NCI-H226 (cell line): ENCODE measurements around the gene CAMTA2.

Source experiments
- DNase-seq: peaks from one replicate; pipeline ENCODE4 v3.0.0-alpha.2; 2015

CAMTA2 gene

GRCh38 chr17:4946312-4946976 lies 41.0 kb downstream of the CAMTA2 start:
- DNase-seq, result no peak

- no peak for DNase-seq
Observed at GRCh38 chr17:4945944-4946280, 41.6 kb downstream of the CAMTA2 start.

DNA sequence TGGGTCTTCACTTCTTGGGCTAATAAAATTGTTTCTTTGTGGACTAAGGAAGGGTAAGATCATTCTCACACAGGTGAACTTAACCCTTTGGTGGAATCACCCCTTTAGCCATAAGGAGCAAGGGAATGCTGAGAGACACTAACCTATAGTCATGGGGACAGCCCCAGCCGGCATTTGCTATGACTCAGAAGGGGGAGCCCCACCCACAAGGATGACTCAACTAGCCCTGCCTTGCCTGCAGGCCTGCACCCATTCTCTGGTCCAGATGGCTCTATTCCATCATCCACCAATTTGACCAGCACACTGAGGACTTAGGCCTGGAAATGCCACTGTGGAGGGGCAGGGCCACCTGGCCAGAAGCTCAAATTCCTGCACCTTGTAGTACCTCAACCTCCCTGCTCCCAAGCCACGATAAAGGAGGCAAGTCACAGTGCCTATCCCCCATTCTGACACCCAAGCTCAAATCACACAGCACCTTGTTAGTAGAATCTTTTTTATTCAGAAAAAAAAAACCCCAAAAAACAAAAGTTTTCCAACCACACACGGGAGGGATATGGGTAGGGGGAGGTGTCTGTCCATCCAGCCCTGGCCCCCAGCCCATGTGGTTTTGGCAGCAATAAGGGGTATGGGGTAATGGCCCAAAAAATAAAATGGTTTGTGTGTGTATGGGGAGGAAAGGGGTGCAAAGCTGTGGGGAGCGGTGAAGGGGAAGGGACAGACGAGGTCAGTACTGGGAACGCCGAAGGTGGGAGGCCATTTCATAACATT lies 42.1 kb downstream of the CAMTA2 start:
- DNase-seq, result peak; percentile 88

DNA sequence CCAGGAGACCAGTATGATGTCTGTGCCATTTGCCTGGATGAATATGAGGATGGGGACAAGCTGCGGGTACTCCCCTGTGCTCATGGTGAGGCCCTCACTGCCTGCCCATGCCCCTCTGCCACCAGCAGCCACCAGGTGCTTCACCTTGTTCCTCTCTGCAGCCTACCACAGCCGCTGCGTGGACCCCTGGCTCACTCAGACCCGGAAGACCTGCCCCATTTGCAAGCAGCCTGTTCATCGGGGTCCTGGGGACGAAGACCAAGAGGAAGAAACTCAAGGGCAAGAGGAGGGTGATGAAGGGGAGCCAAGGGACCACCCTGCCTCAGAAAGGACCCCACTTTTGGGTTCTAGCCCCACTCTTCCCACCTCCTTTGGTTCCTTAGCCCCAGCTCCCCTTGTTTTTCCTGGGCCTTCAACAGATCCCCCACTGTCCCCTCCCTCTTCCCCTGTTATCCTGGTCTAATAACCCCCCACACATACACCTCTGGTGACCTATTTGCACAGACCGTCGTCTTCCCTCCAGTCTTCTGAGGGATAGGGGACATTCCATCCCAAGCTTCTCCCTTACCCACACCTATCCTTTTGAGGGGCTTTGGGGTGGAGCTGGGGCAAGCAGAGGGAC lies 42.8 kb downstream of the CAMTA2 start:
- no peak for DNase-seq

GRCh38 chr17:4944163-4944553 lies 43.3 kb downstream of the CAMTA2 start:
- DNase-seq, result peak; percentile 81

DNA sequence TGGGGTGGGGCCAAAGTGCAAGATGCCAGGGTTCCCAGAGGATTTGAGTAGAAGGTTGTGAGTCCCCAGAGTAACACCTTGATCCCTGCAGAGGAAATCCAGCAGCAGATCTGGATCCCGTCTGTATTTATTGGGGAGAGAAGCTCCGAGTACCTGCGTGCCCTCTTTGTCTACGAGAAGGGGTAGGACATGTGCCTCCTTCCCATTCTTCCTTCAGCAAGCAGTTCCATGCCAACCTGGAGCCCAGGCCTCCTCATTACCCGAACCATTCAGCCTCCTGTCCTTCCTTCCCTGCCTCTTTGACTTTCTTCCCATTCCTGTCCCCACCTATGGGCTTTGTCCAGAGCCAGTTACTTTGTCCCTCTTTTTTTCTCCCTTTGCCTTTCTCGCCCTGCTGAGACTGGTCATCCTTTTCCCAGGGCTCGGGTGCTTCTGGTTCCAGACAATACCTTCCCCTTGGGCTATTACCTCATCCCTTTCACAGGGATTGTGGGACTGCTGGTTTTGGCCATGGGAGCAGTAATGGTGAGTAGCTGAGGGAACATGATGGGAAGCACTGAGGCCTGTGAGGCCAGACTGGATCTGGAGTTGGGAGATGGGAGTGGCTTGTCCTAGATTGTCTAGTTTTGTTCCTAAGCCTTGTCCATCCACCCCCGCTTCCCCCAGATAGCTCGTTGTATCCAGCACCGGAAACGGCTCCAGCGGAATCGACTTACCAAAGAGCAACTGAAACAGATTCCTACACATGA lies 44.5 kb downstream of the CAMTA2 start:
- no peak for DNase-seq

DNA sequence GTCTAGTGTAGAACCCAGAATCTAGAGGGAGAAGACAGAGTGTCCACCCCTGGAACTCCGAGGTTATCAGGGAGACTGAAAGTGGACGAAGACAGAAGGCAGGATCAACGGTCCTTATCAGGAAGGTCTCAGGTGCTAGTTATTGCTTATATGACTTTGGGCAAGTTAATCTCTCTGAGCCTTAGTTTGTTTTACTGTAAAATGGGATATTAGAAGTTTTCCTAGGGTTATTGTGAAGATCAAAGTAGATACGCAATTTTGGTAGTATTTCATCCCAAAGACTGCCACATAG lies 46.2 kb downstream of the CAMTA2 start:
- no peak for DNase-seq

- no peak for DNase-seq
Observed at GRCh38 chr17:4940555-4941318, 46.7 kb downstream of the CAMTA2 start.

GRCh38 chr17:4939796-4940554 lies 47.5 kb downstream of the CAMTA2 start, which contains the start of the genes RNF167 and SLC25A11:
TSS of gene RNF167 (plus strand) at chr17:4940268. CDS start at chr17:4940910, 642 bp downstream.
TSS of gene SLC25A11 (minus strand) at chr17:4940046. CDS start at chr17:4939910, 136 bp downstream.
- peak; percentile 98 for DNase-seq

GRCh38 chr17:4939546-4939795 lies 48.0 kb downstream of the CAMTA2 start:
- no peak for DNase-seq

- DNase-seq, result no peak
Observed at GRCh38 chr17:4938688-4939545, 48.6 kb downstream of the CAMTA2 start.

DNA sequence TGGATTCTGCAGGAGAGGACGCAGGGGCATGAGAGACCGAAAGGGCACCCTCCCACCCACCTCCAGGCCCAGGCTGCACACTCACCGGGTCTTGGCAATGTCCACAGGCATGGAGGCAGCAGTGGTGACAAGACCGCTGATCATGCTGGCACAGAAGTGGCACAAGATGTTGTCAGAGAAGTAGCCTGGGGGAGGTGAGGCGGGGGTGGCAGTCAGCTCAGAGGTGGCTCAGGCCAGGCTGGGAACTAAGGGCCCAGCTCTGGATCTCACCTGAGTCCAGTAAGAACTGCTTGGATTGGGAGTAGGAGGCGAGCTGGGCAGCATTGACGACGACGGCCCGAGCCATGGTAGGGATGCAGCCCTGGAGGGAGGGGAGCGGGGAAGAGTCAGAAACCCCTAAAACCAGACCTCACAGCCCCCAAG lies 49.4 kb downstream of the CAMTA2 start:
- DNase-seq, result no peak

GRCh38 chr17:4937553-4937952 lies 49.9 kb downstream of the CAMTA2 start:
- DNase-seq, result no peak

DNA sequence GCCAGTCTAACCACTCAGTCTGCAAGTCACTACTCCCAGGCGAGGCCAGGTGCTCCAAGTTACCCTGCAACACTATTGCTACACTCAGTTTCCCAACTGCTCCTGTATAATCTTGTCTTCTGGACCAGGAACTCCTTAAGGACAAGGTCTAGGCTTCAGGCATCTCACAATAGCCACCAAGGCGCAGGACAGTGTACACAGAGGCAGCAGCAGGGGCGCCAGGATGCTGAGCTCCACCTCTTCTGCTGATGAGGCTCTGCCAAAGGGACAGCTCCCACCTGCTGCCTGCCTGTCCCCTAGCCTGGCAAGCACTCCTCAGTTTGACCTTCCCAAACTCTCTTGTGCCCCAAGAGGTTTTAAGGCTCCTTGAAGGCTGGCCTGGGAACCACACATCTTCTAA lies 51.0 kb downstream of the CAMTA2 start:
- no peak for DNase-seq

- no peak for DNase-seq
Observed at GRCh38 chr17:4935650-4936049, 51.8 kb downstream of the CAMTA2 start.

DNA sequence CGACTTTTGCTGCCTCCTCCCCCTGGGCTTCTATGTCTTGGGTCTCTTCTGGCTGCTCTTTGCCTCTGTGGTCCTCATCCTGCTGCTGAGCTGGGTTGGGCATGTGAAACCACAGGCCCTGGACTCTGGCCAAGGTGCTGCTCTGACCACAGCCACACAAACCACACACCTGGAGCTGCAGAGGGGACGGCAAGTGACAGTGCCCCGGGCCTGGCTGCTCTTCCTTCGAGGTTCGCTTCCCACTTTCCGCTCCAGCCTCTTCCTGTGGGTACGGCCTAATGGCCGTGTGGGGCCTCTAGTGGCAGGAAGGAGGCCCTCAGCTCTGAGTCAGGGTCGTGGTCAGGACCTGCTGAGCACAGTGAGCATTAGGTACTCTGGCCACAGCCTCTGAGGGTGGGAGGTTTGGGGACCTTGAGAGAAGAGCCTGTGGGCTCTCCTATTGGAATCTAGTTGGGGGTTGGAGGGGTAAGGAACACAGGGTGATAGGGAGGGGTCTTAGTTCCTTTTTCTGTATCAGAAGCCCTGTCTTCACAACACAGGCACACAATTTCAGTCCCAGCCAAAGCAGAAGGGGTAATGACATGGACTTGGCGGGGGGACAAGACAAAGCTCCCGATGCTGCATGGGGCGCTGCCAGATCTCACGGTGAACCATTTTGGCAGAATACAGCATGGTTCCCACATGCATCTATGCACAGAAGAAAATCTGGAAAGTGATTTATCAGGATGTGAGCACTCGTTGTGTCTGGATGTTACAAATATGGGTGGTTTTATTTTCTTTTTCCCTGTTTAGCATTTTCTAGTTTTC lies 53.1 kb downstream of the CAMTA2 start:
- peak; percentile 58 for DNase-seq

GRCh38 chr17:4933646-4934045 lies 53.8 kb downstream of the CAMTA2 start:
- DNase-seq, result no peak

GRCh38 chr17:4932756-4933155 lies 54.7 kb downstream of the CAMTA2 start:
- no peak for DNase-seq

- no peak for DNase-seq
Observed at GRCh38 chr17:4931963-4932362, 55.5 kb downstream of the CAMTA2 start, which contains the start of gene GP1BA. TSS of gene GP1BA (plus strand) at chr17:4932277. CDS start at chr17:4932605, 328 bp downstream.

DNA sequence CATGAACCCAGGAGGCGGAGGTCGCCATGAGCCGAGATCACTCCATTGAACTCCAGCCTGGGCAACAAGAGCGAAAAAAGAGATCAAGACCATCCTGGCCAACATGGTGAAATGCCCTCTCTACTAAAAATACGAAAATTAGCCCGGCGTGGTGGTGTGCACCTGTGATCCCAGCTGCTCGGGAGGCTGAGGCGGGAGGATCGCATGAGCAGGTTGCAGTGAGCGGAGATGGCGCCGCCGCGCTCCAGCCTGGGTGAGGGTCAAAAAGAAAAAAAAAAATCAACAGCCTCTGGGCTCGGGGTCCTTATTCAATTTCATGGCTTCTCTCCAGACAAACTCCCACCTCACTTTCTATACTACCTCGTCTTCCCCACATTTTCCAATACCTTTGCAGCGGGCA lies 58.6 kb downstream of the CAMTA2 start:
- no peak for DNase-seq
